Omental fat pad (tissue), 4 donors: Measurements from ENCODE around the gene HMSD. TPM values are rescaled to one million over a fixed set of nuclear protein-coding genes. Genes with fewer than 3 reads are reported as not detected.

ENCODE experiments used
- ATAC-seq: fragments of 150-250 bp; one replicate; pipeline ENCODE4 v1.9.1; 2016; ENCODE audit warnings: mild to moderate bottlenecking, moderate library complexity; ENCODE audit not compliant: low FRiP score
- DNase-seq: peaks from one replicate; pipeline ENCODE4 v3.0.0-alpha.2; 2019; ENCODE audit warnings: low spot score
- CTCF ChIP-seq, 3 donors: fragments of 450-650 bp; IDR thresholded peaks; one replicate each; pipeline ENCODE4 v1.5.1; 2016 to 2017; ENCODE audit warnings: antibody characterized with exemption in 3 of 3, mild to moderate bottlenecking in 3 of 3, moderate library complexity in 2 of 3
- total RNA-seq, 4 donors: library from RNA; depleted of rRNA; stranded (reverse); fragments of >200 nt; gene quantifications; one replicate each; pipeline ENCODE4 v1.1.0, GENCODE V29; 2016

Gene HMSD
- total RNA-seq, 4 donors from 2014 or later: 0.38 to 1.6 (median 0.72) TPM; not detected in 1

GRCh38 chr18:63987743-63988142, 38.6 kb downstream of the HMSD start:
- TF ChIP-seq CTCF (IDR thresholded peaks at IDR 0.05): no peak
- no peak for ATAC-seq
- DNase-seq: no peak

DNA sequence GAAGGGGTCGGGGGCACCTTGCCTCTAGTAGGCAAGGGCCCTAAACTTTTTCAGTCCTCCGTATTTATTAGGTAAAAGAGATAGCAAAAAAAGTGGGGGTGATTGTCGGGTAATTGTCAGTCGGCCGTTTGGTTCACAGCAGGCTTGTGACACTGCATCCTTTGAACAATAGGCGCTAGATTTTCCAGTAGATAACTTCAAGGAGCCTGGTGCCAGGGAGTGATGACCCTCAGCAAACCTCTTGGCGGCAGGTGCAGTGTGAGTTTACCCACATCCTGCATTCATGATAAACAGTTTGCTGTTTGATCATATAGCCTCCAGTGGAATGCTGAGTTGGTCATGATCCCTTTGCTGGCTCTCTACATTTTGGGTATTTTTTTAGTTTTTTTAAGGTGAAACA, 43.6 kb downstream of the HMSD start:
- DNase-seq: no peak
- no peak for ATAC-seq
- no peak for TF ChIP-seq CTCF (IDR thresholded peaks at IDR 0.05)

- DNase-seq: peak; percentile 47
- ATAC-seq: no peak
- TF ChIP-seq CTCF (IDR thresholded peaks at IDR 0.05): no peak
Observed at GRCh38 chr18:63994783-63995399, 45.8 kb downstream of the HMSD start.

GRCh38 chr18:63997041-63997440, 47.9 kb downstream of the HMSD start:
- no peak for ATAC-seq

DNA sequence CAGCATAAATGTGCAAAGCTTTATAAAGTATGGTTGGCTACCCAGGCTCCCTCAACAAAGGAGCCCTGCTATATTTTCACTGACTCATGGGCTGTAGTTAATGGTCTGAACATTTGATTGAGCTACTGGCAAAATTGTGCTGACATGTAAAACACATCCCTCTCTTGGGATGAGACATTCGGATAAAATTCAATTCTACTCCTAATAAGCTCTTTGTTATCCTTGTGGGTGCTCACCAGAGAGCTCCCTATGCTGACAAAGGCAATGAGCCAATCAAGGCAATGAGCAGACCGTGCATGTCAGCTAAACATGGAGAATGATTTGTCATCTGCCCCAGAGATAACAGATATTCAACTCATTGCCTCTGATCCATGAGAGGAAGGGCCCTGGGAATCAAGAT, 48.5 kb downstream of the HMSD start:
- no peak for ATAC-seq
- no peak for DNase-seq
- TF ChIP-seq CTCF (IDR thresholded peaks at IDR 0.05): no peak

More at GRCh38 chr18:63997041-63997440, 47.9 kb downstream of the HMSD start:
- no peak for DNase-seq
- TF ChIP-seq CTCF (IDR thresholded peaks at IDR 0.05): no peak

- no peak for TF ChIP-seq CTCF (IDR thresholded peaks at IDR 0.05)
- no peak for DNase-seq
- no peak for ATAC-seq
Observed at GRCh38 chr18:63999871-64000270, 50.8 kb downstream of the HMSD start.

- no peak for ATAC-seq
- no peak for TF ChIP-seq CTCF (IDR thresholded peaks at IDR 0.05)
- no peak for DNase-seq
Observed at GRCh38 chr18:64002581-64002980, 53.5 kb downstream of the HMSD start.
